NB4 (cell line): ENCODE results near the gene AP1S3.
"Not testable (repeated sequence)": the region's sequence is repeated elsewhere in the genome, so short reads cannot be mapped to it uniquely, and the experiment has no call there.

Experiments
- POLR2A ChIP-seq: IDR thresholded peaks from 2 replicates; pipeline ENCODE4 v1.6.1; 2011; ENCODE audit warnings: mild to moderate bottlenecking; ENCODE audit not compliant: insufficient read length; ENCODE audit errors: extremely low read depth
- TF ChIP-seq, protein P1 (sequence below): IDR thresholded peaks from one replicate; pipeline ENCODE4 v1.5.1; 2012; ENCODE audit warnings: low read depth, low read length
- TF ChIP-seq, protein P2 (sequence below): IDR thresholded peaks from 2 replicates; pipeline ENCODE4 v1.6.1; 2011; ENCODE audit warnings: low read depth, low read length

- not testable (repeated sequence) for TF ChIP-seq POLR2A
- TF ChIP-seq, protein P1, sequence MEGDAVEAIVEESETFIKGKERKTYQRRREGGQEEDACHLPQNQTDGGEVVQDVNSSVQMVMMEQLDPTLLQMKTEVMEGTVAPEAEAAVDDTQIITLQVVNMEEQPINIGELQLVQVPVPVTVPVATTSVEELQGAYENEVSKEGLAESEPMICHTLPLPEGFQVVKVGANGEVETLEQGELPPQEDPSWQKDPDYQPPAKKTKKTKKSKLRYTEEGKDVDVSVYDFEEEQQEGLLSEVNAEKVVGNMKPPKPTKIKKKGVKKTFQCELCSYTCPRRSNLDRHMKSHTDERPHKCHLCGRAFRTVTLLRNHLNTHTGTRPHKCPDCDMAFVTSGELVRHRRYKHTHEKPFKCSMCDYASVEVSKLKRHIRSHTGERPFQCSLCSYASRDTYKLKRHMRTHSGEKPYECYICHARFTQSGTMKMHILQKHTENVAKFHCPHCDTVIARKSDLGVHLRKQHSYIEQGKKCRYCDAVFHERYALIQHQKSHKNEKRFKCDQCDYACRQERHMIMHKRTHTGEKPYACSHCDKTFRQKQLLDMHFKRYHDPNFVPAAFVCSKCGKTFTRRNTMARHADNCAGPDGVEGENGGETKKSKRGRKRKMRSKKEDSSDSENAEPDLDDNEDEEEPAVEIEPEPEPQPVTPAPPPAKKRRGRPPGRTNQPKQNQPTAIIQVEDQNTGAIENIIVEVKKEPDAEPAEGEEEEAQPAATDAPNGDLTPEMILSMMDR = not testable (repeated sequence)
- TF ChIP-seq, protein P2, sequence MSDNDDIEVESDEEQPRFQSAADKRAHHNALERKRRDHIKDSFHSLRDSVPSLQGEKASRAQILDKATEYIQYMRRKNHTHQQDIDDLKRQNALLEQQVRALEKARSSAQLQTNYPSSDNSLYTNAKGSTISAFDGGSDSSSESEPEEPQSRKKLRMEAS = not testable (repeated sequence)
Observed at GRCh38 chr2:223872772-223873171, 35.4 kb upstream of the AP1S3 start.
